ENCODE data around the gene AGAP1.

GRCh38 chr2:235702186-235702585 lies 208.3 kb downstream of the AGAP1 start:
- no peak for TF ChIP-seq POLR2A (IDR thresholded peaks at IDR 0.05)
- no peak for TF ChIP-seq CTCF (IDR thresholded peaks at IDR 0.05)
- no peak for TF ChIP-seq POLR2AphosphoS5 (IDR thresholded peaks at IDR 0.05)
- TF ChIP-seq EP300 (IDR thresholded peaks at IDR 0.05): no peak
